Ishikawa (cell line): ENCODE data around the gene VPS37B.

Source experiments
- CEBPB ChIP-seq: IDR thresholded peaks from 2 replicates; pipeline ENCODE4 v1.6.1; 2012
- CREB1 ChIP-seq: IDR thresholded peaks from 2 replicates; pipeline ENCODE4 v1.6.1; 2012; ENCODE audit warnings: low read depth
- EGR1 ChIP-seq: IDR thresholded peaks from 2 replicates; pipeline ENCODE4 v1.6.1; 2012
- EP300 ChIP-seq: IDR thresholded peaks from 2 replicates; pipeline ENCODE4 v1.6.1; 2012; ENCODE audit warnings: borderline replicate concordance
- FOXM1 ChIP-seq: IDR thresholded peaks from 2 replicates; pipeline ENCODE4 v1.6.1; 2012; ENCODE audit warnings: low read depth, borderline replicate concordance
- MAX ChIP-seq: IDR thresholded peaks from 2 replicates; pipeline ENCODE4 v1.6.1; 2012
- NFIC ChIP-seq: IDR thresholded peaks from 2 replicates; pipeline ENCODE4 v1.6.1; 2012
- RAD21 ChIP-seq: IDR thresholded peaks from 2 replicates; pipeline ENCODE4 v1.6.1; 2012; ENCODE audit warnings: low read depth
- REST ChIP-seq: IDR thresholded peaks from 2 replicates; pipeline ENCODE4 v1.6.1; 2012; ENCODE audit warnings: low read depth, mild to moderate bottlenecking
- TAF1 ChIP-seq: IDR thresholded peaks from 2 replicates; pipeline ENCODE4 v1.6.1; 2012; ENCODE audit warnings: low read depth, mild to moderate bottlenecking
- TCF12 ChIP-seq: IDR thresholded peaks from 2 replicates; pipeline ENCODE4 v1.6.1; 2012; ENCODE audit warnings: low read depth
- TEAD4 ChIP-seq: IDR thresholded peaks from 2 replicates; pipeline ENCODE4 v1.6.1; 2012
- USF1 ChIP-seq: IDR thresholded peaks from 2 replicates; pipeline ENCODE4 v1.6.1; 2012
- YY1 ChIP-seq: IDR thresholded peaks from 2 replicates; pipeline ENCODE4 v1.6.1; 2012; ENCODE audit warnings: low read depth
- ZBTB7A ChIP-seq: IDR thresholded peaks from 2 replicates; pipeline ENCODE4 v1.6.1; 2012; ENCODE audit warnings: low read depth

Gene VPS37B

DNA sequence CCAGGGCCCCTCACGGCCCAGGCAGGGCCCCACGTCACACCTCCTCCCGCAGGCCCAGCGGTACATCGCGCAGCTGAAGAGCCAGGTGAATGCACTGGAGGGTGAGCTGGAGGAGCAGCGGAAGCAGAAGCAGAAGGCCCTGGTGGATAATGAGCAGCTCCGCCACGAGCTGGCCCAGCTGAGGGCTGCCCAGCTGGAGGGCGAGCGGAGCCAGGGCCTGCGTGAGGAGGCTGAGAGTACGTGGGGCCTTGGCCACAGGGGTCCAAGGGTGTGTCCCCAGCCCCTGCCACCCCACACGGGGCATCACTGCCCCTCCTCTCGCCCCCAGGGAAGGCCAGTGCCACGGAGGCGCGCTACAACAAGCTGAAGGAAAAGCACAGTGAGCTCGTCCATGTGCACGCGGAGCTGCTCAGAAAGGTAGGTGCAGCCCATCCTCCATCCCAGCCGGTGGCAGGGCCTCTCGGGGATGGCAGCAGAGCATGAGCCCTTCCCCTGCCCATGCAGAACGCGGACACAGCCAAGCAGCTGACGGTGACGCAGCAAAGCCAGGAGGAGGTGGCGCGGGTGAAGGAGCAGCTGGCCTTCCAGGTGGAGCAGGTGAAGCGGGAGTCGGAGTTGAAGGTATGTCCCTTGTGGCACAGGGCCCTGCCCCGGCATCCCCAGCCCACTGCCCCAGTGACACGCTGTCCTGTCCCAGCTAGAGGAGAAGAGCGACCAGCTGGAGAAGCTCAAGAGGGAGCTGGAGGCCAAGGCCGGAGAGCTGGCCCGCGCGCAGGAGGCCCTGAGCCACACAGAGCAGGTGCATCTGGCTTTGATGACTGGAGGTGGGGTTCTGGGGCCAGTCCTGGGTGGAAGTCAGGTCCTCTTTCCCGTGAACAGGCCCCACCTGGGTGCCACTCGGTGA is 39.7 kb downstream of the VPS37B start:
- TF ChIP-seq RAD21 (no peak), USF1 (no peak), ZBTB7A (no peak), CEBPB (no peak), TEAD4 (no peak), CREB1 (no peak), YY1 (no peak), FOXM1 (no peak), TCF12 (no peak), REST (no peak), TAF1 (no peak), MAX (no peak), EGR1 (no peak), EP300 (no peak)

- TF ChIP-seq CREB1 (no peak), EGR1 (no peak), TAF1 (no peak), NFIC (no peak), TEAD4 (no peak), USF1 (no peak)
Observed at GRCh38 chr12:122855071-122855829, 40.7 kb downstream of the VPS37B start.

GRCh38 chr12:122854554-122854953 is 41.4 kb downstream of the VPS37B start:
- no peak for TF ChIP-seq ZBTB7A
- TF ChIP-seq NFIC = no peak
- no peak for TF ChIP-seq FOXM1
- no peak for TF ChIP-seq YY1

DNA sequence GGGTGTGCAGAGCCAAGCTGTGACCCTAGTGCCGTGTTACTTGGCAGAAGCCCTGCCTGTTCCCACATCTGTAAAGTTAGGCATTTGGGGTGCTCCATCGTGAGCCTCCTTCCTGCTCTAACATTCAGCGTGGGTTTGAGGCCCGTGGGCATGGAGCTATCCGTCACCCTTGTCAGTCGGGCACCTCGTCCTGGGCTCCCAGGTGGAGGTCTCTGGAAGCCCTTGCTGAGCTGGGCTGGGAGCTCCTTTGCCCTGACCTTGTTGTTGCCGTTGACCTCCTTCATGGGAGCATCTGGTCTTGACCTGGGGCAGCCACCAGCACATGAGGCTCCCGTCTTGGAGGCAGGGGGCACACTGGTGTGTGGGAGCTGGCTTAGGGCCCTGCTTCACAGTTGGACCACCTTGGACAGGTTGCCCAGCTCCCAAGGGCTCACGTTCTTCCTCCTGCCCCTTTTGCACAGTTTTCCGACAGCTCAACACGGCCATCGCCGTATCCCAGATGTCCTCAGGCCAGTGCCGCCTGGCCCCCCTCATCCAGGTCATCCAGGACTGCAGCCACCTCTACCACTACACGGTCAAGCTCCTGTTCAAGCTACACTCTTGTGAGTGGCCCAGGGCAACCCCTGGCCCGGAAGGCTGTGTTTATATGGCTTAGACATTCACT is 42.2 kb downstream of the VPS37B start:
- no peak for TF ChIP-seq NFIC
- TF ChIP-seq TAF1 = no peak
- TF ChIP-seq CREB1 = no peak
- no peak for TF ChIP-seq USF1
- TF ChIP-seq EP300 = no peak
- no peak for TF ChIP-seq EGR1
- no peak for TF ChIP-seq TCF12
- no peak for TF ChIP-seq REST
- TF ChIP-seq RAD21 = no peak

- TF ChIP-seq CEBPB (no peak), TCF12 (no peak), MAX (no peak), EGR1 (no peak), RAD21 (no peak), CREB1 (no peak), YY1 (no peak), FOXM1 (no peak), EP300 (no peak), TAF1 (no peak), REST (no peak), ZBTB7A (no peak), USF1 (no peak), TEAD4 (no peak), NFIC (no peak)
Observed at GRCh38 chr12:122852336-122853275, 43.3 kb downstream of the VPS37B start.
